GM18517 (cell line): Measurements from ENCODE around the gene SDR9C7.
"Not testable (repeated sequence)": the region's sequence is repeated elsewhere in the genome, so short reads cannot be mapped to it uniquely, and the experiment has no call there.

Source experiments
- ATAC-seq: cut with Tn5 transposase; IDR thresholded peaks from one replicate; pipeline ENCODE4 v1.9.1; 2021; ENCODE audit warnings: mild to moderate bottlenecking, moderate library complexity; ENCODE audit not compliant: unreplicated experiment

The SDR9C7 gene

DNA sequence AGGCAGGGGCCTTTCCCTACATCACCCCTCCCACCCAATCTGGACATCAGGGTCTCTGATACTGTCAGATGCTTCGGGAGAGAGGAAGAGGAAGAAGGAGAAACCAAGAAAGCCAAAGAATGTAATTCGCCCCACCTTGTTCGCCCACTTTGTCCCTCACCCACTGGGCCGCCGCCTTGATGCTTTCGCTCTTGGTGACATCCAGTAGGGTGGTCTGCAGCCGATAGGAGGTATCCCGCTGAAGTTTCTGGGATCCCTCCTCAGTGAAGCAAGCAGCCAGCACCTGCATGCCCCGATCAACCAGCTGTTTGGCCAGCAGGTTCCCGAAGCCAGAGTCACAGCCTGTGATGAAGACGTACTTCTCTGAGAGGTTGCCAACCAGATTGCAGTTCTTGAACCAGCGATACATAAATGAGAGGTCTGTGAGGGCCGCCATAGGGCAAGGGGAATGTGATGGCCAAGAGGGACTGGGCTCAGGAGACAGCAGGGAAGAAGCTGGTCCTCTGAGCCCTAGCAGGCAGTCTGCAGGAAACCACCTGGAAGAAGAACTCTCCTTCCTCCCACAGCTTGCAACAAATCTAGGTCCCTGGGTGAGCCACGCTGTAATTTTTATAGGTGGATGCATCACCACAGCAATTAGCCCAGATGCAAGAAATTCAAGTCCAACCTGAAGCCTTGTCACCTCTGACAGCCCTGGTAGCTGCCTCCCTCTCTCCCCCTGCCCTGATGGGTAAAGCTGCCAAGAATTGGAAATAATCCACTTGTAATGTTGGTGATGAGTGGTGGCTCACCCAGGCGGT is at the start of gene SDR9C7:
Gene SDR9C7, minus strand, starts transcription at position 583 of the 800 bp plus-strand sequence. Its CDS starts 147 bp downstream, at position 436.
- no peak for ATAC-seq

DNA sequence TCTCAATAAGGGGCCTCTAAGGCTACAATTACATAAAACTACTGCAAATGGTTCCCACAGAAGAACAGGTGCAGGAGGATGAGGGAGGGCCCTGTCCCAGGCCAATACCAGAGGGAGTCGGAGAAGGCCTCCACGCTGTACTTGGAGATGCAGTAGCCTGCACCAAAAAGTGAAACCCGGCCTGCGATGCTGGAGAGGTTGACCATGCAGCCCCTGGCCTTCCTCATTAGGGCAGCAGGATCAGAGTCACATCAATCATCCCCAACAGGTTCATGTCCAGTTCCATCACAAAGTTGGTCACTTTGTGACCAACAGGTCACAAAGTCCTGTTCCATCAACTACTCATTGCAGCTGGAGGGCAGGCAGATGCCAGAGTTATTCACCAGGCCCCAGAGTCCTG is 49.2 kb upstream of the SDR9C7 start:
- ATAC-seq = no peak

DNA sequence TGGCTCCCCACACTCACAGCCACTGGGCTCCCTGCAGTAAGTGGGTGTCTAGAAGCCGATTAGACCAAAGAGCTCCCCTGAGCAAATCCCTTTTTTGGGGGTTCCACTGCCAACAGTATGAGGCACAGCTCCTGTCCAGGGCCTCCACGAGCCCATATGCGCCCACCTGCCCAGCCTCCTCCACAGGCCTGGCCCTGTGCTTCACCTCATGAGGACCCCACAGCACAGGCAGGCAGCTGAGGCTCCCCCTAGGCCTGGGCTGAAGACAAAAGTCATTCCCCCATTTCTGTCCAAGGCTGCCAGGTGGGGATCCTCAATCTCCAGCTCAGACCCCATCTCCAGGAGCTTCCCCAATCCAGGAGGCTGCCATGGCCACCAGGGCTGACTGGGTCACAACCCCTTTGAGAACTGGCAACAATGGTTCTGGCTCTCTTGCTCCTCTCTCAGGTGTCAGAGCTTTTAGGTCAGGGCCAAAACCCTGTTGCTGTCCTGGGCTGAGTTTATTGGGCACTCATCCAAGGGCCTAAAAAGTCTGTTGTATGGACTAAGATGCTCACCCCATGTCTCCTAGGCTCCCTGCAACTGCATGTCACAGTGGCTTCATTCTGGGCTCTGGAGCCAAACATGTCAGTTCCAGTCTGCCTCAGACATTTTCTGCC is 48.5 kb upstream of the SDR9C7 start:
- not testable (repeated sequence) for ATAC-seq

DNA sequence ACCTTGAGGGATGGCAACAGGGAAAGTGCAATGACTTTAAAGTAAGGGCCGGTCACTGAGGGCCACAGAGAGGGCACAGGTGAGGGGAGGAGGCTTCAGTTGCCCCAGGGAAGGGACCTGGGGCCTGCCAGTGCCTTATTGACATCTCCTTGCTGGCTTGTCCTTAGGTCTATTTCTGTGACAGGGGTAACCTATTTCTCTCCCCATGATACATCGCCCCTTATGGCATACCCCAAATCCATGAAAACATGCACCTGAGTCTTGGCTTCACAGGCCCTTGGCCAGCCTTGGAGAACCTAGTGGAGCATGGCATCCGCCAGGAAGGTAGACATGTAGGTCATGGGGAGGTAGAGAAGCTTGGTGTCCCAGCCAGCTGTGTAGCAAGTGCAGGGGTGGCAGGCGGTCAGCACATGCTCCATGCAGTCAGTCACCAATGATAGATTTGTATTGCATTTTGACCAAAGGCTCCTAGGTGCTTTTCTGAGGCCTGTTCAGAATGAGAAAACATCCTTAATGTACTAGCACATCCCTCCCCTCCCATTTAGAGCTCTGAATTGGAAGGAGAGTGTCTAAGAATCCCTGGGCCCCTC is 46.8 kb upstream of the SDR9C7 start:
- no peak for ATAC-seq

DNA sequence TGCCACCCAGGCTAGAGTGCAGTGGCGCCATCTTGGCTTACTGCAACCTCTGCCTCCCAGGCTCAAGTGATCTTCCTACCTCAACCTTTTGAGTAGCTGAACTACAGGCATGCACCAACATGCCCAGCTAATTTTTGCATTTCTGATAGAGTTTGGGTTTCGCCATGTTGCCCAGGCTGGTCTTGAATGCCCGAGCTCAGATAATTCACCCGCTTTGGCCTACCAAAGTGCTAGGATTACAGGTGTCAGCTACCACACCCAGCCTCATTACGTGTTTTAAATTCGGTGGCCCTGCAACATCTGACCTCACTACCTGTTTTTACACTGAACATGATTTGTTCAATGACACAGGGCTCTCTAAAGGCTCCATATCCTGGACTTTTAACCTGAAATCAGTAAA is 46.1 kb upstream of the SDR9C7 start:
- ATAC-seq = no peak

DNA sequence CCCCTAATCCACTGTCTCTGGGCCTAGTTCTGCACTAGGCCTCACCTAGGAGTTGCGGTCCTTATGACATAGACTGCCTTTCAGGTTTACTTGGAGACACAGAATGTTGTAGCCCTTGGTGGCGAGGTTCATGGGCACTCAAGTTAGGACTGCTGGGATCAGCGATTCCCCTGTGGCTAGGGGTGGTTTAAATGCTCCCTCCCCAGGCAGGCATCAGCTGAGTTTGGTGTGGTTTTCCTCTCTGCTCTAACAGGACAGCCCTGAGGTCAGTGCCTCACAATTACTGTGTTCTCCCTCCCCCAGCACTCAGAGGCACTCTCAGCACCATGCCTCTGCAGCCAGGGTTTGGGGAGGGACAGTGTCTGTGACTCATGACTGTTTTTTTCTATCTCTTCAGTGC is 45.4 kb upstream of the SDR9C7 start:
- no peak for ATAC-seq

DNA sequence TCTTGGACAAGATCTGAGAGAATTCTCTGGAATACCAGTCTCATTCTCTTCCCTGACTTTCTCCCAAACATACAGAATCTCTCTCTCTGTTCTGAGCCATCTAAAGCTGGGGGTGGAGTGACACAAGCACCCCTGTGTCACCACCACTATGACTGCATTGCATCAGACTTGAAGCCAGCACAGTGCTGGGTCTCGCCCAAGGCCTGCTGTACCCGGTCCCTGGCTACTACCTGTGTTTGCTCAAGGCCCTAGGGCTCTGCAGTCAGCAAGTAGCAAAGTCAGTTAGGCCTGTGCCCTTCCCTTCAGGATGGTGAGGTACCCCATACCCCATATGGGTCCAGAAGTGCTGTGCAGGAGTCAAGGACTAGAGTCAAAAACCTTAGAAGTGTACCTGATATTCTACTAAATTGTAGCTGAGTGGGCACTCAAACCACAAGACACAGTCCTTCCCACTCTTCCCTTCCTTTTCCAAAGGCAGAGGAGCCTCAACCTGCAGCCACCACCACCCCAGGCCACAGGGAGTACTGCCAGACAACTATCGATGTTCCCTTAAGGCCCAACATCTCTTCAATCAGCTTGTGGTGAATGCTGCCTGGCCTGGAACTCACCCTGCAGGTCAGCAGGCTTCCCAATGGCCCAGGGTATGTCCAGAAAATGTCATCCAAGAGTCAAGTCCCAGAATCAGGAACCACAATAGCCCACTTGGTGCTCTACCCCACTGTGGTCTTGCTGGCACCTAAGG is 44.4 kb upstream of the SDR9C7 start:
- ATAC-seq = no peak

DNA sequence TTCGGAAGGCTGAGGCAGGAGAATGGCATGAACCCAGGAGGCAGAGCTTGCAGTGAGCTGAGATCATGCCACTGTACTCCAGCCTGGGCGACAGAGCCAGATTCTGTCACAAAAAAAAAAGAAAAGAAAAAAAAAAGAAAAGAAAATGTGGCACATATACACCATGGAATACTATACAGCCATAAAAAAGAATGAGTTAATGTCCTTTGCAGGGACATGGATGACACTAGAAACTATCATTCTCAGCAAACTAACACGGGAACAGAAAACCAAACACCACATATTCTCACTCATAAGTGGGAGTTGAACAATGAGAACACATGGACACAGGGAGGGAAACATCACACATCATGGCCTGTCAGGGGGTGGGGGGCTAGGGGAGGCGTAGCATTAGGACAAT is 43.2 kb upstream of the SDR9C7 start:
- ATAC-seq = not testable (repeated sequence)

DNA sequence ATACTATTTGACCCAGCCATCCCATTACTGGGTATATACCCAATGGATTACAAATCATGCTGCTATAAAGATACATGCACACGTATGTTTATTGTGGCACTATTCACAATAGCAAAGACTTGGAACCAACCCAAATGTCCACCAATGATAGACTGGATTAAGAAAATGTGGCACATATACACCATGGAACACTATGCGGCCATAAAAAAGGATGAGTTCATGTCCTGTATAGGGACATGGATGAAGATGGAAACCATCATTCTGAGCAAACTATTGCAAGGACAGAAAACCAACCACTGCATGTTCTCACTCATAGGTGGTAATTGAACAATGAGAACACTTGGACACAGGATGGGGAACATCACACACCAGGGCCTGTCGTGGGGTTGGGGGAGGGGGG is 40.0 kb upstream of the SDR9C7 start:
- ATAC-seq = not testable (repeated sequence)

DNA sequence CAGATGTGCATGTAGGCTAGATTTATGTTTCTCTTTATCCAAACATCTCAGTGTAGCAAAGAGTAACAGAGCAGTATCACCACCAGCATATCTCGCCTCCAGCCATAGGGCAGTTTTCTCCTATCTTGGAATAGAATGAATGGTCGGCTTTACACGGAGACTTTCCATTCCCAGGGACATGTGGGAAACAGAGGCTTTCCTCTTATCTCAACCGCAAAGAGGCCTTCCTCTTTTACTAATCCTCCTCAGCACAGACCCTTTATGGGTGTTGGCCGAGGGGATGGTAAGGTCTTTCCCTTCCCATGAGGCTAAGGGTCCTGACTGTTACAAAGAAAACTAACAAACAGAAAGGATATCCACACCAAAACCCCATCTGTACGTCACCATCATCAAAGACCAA is 34.7 kb upstream of the SDR9C7 start:
- ATAC-seq = not testable (repeated sequence)

DNA sequence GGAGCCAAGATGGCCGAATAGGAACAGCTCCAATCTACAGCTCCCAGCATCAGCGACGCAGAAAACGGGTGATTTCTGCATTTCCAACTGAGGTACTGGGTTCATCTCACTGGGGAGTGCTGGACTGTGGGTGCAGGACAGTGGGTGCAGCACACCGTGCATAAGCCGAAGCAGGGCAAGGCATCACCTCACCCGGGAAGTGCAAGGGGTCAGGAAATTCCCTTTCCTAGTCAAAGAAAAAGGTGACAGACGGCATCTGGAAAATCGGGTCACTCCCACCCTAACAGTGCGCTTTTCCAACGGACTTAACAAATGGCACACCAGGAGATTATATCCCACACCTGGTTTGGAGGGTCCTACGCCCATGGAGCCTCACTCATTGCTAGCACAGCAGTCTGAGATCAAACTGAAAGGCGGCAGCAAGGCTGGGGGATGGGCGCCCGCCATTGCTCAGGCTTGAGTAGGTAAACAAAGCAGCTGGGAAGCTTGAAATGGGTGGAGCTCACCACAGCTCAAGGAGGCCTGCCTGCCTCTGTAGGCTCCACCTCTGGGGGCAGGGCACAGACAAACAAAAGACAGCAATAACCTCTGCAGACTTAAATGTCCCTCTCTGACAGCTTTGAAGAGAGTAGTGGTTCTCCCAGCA is 31.9 kb upstream of the SDR9C7 start:
- not testable (repeated sequence) for ATAC-seq

DNA sequence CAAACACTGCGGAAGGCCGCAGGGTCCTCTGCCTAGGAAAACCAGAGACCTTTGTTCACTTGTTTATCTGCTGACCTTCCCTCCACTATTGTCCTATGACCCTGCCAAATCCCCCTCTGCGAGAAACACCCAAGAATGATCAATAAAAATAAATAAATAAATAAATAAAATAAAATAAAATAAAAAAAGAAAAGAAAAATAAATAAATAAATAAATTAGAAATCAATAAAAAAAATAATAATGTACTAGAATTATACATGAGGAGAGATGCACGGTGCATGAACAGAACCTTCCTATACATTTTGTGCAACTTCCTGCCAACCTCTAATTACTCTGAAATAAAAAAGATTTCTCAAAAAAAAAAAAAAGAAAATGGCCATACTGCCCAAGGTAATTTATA is 30.9 kb upstream of the SDR9C7 start:
- not testable (repeated sequence) for ATAC-seq

DNA sequence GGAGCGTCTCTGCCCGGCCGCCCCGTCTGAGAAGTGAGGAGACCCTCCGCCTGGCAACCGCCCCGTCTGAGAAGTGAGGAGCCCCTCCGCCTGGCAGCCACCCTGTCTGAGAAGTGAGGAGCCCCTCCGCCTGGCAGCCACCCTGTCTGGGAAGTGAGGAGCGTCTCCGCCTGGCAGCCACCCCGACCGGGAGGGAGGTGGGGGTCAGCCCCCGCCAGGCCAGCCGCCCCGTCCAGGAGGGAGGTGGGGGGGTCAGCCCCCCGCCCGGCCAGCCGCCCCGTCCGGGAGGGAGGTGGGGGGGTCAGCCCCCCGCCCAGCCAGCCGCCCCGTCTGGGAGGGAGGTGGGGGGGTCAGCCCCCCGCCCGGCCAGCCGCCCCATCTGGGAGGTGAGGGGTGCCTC is 29.3 kb upstream of the SDR9C7 start:
- not testable (repeated sequence) for ATAC-seq

DNA sequence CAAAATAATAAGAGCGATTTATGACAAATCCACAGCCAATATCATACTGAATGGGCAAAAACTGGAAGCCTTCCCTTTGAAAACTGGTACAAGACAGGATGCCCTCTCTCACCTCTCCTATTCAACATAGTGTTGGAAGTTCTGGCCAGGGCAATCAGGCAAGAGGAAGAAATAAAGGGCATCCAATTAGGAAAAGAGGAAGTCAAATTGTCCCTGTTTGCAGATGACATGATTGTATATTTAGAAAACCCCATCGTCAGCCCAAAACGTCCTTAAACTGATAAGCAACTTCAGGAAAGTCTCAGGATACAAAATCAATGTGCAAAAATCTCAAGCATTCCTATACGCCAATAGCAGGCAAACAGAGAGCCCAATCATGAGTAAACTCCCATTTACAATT is 28.0 kb upstream of the SDR9C7 start:
- not testable (repeated sequence) for ATAC-seq

DNA sequence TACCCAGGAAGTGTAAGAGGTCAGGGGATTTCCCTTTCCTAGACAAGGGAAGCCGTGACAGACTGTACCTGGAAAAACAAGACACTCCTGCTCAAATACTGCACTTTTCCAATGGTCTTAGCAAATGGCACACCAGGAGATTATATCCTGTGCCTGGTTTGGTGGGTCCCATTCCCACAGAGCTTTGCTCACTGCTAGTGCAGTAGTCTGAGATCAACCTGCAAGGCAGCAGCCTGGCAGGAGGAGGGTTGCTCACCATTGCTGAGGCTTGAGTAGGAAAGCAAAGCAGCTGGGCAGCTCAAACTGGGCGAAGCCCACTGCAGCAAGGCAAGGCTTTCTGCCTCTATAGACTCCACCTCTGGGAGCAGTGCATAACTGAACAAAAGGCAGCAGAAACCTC is 24.2 kb upstream of the SDR9C7 start:
- no peak for ATAC-seq

DNA sequence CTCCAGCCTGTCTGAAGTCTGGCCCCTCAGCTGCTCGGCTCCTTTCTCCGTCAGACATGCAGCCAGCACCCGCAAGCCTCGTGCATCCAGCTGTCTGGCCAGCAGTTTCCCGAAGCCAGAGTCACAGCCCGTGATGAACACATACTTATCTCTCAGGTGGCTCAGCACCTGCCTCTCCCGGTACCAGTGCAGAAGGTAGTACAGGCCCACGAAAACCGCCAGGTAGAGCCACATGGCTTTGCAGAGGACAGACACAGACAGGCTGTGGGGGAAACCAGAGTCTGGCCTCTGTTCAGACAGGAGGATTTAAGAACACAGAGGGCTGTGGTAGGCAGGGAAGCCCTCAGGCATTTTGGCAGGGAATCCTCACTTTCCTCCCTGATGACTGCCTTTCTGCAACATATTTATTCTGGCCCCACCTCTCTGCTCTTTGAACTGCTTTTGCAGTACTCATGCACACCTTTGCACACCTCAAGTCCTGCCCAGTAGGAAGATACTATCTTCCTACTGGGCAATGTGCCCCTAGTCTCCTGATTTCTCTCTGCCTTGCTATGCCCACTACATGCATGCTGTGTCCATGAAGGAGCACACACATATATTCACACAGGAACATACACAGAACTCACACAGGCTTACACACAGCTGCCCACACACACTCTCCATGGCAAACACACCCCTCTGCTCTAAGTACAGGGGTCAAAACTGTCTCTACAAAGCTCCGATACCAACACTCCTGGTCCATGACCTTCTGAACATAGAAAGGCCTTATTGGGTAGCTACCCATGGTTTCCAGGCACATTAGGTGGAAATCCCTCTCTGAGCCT is 23.2 kb upstream of the SDR9C7 start, which contains the start of gene RDH16:
Gene RDH16, minus strand, starts transcription at position 380 of the 824 bp plus-strand sequence. Its CDS starts 146 bp downstream, at position 234.
- no peak for ATAC-seq

DNA sequence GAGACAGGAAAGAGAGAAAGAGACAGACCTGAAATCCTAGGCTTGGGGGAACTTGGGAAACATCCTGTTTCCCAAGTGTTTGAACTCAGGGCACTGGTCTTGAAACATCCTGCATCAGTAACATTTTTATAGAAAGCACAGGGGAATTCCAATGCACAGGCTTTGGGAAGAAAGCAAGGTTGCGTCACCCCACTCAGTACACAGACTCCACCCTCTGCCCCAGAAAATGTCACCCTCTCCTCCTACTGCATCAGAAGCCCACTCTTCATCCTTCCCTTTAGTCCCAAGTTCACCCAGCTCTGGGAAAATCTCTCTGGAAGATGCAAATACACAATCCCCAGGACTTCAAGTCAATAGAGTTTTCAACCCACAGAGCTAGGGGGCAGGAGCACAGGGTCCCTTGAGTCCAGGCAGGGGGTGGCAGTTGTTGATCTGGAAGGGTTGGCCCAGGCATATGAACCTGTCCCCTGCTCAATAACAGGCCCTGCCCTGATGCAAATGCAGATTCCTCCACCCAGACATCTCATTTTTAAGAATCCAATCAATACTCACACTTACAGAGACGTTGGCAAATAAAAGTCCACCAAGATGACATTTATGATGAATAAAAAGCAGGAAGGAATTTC is 21.5 kb upstream of the SDR9C7 start:
- no peak for ATAC-seq

DNA sequence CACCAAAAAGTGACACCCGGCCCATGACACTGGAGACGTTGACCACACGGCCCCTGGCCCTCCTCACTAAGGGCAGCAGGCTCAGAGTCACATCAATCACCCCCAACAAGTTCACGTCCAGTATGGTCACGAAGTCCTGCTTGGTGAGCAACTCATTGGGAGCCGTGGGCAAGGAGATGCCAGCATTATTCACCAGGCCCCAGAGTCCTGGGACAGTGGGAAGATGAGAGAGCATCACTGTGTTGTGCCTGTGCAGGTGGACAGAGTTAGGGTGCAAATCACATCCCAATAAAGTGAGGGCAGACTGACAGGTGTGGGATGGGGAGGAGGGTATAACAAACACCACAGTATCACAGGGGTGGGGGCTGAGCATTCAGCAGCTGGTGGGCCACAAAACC is 20.7 kb upstream of the SDR9C7 start:
- ATAC-seq = no peak
